ENCODE data around the gene SMARCC2.
A peak's percentile ranks its signal among the peaks of the same experiment; 100 is the strongest.

The SMARCC2 gene

DNA sequence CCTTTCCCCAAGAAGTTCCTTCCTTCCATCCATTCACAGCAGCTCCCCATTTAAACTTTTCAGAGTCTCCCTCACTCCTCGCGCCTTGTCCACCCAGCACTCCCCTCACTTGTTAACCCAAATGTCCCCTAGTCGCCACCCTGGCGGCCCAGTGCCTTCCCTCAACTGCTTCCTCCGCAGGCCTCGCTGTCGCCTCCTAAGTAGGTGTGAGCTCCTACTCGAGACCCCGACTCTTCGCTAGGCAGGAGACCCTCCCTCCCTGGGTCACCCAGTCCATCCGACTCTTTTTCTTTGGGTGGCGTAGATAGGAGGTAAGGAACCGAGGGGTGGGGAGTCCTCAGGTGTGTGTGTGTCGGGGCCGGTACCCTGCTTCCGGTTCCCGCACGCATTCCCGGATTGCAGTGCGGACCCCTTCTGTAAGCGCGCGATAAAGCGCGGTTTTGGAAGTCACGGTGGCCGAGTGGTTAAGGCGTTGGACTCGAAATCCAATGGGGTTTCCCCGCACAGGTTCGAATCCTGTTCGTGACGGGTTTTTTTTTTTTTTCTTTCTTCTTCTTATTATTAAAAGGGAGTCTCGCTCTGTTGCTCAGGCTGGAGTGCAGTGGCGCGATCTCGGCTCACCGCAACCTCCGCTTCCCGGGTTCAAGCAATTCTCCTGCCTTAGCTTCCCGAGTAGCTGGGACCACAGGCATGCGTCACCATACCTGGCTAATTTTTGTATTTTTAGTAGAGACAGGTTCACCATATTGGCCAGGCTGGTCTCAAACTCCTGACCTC lies 823 bp upstream of the SMARCC2 start:
- in situ Hi-C loops (cut with HindIII; ENCODE audit: low pct_ligation_motif_present, low sequenced_read_pairs), result loop anchor here (5.0 kb wide), 1 partner anchor 73 kb away; the partner anchor contains the start of genes RPL41 and ZC3H10
- Histone ChIP-seq H3K4me3 (ENCODE audit: low read depth, low read length) (peak overlapping the region; percentile 88), H3K36me3 (replicated peaks) (peaks cover 7% of the 10 kb centered on the region), H3K27ac (no peak overlapping the region), H3K27me3 (replicated peaks) (no peaks in the 10 kb centered on the region)
- DNase-seq, result peak; percentile 79
- TF ChIP-seq, protein P1, sequence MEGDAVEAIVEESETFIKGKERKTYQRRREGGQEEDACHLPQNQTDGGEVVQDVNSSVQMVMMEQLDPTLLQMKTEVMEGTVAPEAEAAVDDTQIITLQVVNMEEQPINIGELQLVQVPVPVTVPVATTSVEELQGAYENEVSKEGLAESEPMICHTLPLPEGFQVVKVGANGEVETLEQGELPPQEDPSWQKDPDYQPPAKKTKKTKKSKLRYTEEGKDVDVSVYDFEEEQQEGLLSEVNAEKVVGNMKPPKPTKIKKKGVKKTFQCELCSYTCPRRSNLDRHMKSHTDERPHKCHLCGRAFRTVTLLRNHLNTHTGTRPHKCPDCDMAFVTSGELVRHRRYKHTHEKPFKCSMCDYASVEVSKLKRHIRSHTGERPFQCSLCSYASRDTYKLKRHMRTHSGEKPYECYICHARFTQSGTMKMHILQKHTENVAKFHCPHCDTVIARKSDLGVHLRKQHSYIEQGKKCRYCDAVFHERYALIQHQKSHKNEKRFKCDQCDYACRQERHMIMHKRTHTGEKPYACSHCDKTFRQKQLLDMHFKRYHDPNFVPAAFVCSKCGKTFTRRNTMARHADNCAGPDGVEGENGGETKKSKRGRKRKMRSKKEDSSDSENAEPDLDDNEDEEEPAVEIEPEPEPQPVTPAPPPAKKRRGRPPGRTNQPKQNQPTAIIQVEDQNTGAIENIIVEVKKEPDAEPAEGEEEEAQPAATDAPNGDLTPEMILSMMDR (IDR thresholded peaks at IDR 0.05; ENCODE audit: low read depth, low read length, missing control alignments), result no peak

- Histone ChIP-seq H3K36me3 (replicated peaks) (peaks cover 21% of the 10 kb centered on the region), H3K27ac (no peak overlapping the region), H3K27me3 (replicated peaks) (no peaks in the 10 kb centered on the region), H3K4me3 (ENCODE audit: low read depth, low read length) (peak overlapping the region; percentile 76)
- no peak for DNase-seq
- in situ Hi-C loops (cut with HindIII; ENCODE audit: low pct_ligation_motif_present, low sequenced_read_pairs), result loop anchor here (5.0 kb wide), 1 partner anchor 71 kb away; the partner anchor contains the start of genes RPL41 and ZC3H10
- TF ChIP-seq, protein P1 (IDR thresholded peaks at IDR 0.05; ENCODE audit: low read depth, low read length, missing control alignments), result no peak
These were observed 545 bp downstream of the SMARCC2 start for GRCh38 chr12:56188778-56189098.

DNA sequence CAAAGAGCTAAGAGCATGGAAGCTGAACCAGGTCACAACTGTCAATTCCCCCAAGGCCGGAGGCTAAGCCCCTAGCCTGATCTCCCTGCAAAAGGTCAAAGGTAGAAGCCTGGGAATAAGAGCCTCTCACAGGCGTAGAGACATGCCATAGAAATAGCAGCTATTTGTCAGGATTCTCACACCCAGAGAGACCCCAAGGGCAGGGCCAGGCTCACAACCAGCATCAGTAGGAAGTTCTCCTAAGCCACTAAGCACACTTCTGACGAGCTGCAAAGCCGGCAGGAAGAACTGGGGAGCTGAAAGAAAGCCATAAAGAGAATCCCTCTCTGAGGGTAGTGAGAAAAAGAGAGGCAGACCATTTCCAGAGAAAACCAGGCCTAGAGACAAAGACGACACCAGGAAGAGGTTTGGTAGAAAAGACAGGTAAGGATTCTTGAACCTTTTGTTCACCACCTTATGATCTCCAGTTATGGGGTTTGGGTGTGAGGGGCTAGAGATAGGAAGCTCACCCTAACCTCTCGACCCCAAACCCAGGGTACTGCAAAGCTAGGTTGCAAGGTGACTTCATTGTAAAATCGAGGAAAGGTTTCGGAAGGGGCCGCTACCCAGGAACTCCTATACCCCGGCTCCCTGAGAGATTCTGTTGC lies 1.0 kb downstream of the SMARCC2 start:
- peaks cover 25% of the 10 kb centered on the region for H3K36me3 ChIP-seq (replicated peaks)
- TF ChIP-seq, protein P1 (IDR thresholded peaks at IDR 0.05; ENCODE audit: low read depth, low read length, missing control alignments), result no peak
- H3K27ac ChIP-seq, result no peak overlapping the region
- peak overlapping the region; percentile 76 for H3K4me3 ChIP-seq (ENCODE audit: low read depth, low read length)
- DNase-seq, result no peak
- in situ Hi-C loops (cut with HindIII; ENCODE audit: low pct_ligation_motif_present, low sequenced_read_pairs), result loop anchor here (5.0 kb wide), 1 partner anchor 71 kb away; the partner anchor contains the start of genes RPL41 and ZC3H10
- no peaks in the 10 kb centered on the region for H3K27me3 ChIP-seq (replicated peaks)

DNA sequence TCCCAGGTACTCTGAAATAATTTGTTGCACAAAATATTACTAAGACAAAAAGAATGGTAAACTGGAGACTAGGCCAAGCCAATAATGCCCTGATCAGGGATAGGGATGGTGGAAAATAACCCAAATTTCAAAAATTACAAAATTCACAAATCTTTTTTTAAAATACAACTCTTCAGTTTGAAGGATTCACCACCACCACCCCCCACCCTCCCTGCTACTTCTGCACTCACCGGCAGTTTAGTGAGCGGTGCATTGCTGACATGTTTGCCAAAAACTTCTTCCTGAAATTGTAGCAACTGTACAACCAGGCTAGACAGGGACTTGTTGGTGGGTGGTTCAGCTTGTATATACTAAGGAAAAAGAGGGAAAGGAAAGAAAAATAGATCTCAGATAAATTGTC lies 2.3 kb downstream of the SMARCC2 start:
- Histone ChIP-seq H3K4me3 (ENCODE audit: low read depth, low read length) (no peak overlapping the region), H3K27ac (no peak overlapping the region)
- DNase-seq, result no peak

GRCh38 chr12:56178347-56178746 lies 10.9 kb downstream of the SMARCC2 start:
- in situ Hi-C loops (cut with HindIII; ENCODE audit: low pct_ligation_motif_present, low sequenced_read_pairs), result no loop called here
- no peak for DNase-seq
- Histone ChIP-seq H3K36me3 (replicated peaks) (peaks cover 75% of the 10 kb centered on the region), H3K4me3 (ENCODE audit: low read depth, low read length) (no peak overlapping the region), H3K27ac (no peak overlapping the region), H3K27me3 (replicated peaks) (no peaks in the 10 kb centered on the region)
- TF ChIP-seq, protein P1 (IDR thresholded peaks at IDR 0.05; ENCODE audit: low read depth, low read length, missing control alignments), result no peak

More for the DNA sequence above, 2.3 kb downstream of the SMARCC2 start:
- TF ChIP-seq, protein P1 (IDR thresholded peaks at IDR 0.05; ENCODE audit: low read depth, low read length, missing control alignments), result no peak
- Histone ChIP-seq H3K27me3 (replicated peaks) (no peaks in the 10 kb centered on the region), H3K36me3 (replicated peaks) (peaks cover 34% of the 10 kb centered on the region)
- in situ Hi-C loops (cut with HindIII; ENCODE audit: low pct_ligation_motif_present, low sequenced_read_pairs), result loop anchor here (5.0 kb wide), 1 partner anchor 70 kb away; the partner anchor contains the start of genes RPL41 and ZC3H10
